Sigmoid colon (tissue), 4 donors: ENCODE results near the gene GANAB.

ENCODE experiments used
- CTCF ChIP-seq, 4 experiments: fragments of 450-650 bp in 3 of 4; fragments of 200-600 bp in 1 of 4; IDR thresholded peaks; one replicate each; pipeline ENCODE4 v1.5.1; 2016 to 2019; ENCODE audit warnings: antibody characterized with exemption in 4 of 4, mild to moderate bottlenecking in 3 of 4, moderate library complexity in 2 of 4
- POLR2A ChIP-seq, 2 donors: fragments of 450-650 bp; IDR thresholded peaks; one replicate each; pipeline ENCODE4 v1.6.1; 2016; ENCODE audit warnings: antibody characterized with exemption in 2 of 2, mild to moderate bottlenecking in 2 of 2, moderate library complexity in 2 of 2
- POLR2AphosphoS5 ChIP-seq, 4 donors: sonication (generic); formaldehyde crosslinking; IDR thresholded peaks; one replicate each; pipeline ENCODE4 v1.6.1; 2017; ENCODE audit warnings: antibody characterized with exemption in 4 of 4

DNA sequence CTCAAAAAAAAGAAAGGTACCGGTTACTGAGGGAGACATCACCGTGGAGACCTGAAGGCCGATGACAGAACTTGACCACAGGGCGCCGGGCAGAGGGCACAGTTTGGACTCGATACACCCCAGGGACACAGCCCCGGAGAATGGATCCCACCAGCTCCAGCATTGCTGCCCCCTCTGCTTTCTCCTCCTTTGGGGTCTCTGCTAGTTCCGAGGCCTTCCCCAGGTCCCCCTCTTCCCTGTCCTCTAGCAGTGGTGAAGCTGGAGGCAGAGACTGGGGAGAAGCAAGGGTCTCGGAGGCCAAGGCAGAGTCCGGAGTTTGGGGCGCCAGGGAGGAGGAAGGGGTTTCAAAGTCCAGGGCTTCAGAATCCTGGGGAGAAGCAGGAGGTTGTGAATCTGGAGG, 67.9 kb downstream of the GANAB start:
- TF ChIP-seq CTCF (IDR thresholded peaks at IDR 0.05) (no peak), POLR2A (IDR thresholded peaks at IDR 0.05) (no peak), POLR2AphosphoS5 (IDR thresholded peaks at IDR 0.05) (no peak)
